22Rv1 (cell line): ENCODE measurements around the gene HECW1.

Experiments
- ZFX ChIP-seq: fragments of 450-650 bp; IDR thresholded peaks from 2 replicates; pipeline ENCODE4 v1.6.1; 2017; ENCODE audit warnings: antibody characterized with exemption, borderline replicate concordance
- TF ChIP-seq, protein P1 (sequence below): fragments of 450-650 bp; IDR thresholded peaks from 2 replicates; pipeline ENCODE4 v1.5.1; 2017; ENCODE audit warnings: mild to moderate bottlenecking

DNA sequence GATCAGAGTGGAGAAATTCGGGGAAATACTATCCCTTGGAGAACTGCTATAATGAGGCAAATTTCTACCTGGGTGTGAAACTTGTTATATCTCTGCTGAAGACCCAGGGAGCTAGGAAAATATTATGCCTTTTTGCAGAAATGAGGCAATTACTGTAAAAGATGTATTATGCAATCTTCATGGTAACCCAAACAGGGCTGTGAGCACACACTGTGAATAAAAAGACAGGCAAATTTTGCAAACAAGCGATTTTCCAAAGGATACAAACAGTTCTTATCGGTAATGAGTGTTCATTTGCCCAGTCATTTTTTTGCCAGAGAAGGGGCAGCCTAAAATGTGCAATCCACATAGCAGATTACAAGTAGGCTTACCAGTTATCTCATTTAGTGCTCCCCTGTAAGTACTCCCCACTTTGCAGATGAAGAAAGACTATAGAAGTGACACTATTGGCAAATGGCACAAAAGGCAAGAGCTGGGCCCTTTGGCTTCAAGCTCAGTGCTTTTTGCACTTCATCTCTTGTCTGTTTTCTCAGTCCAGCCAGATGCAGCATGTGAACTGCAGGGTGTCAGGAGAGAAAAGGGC is 205.8 kb downstream of the HECW1 start:
- TF ChIP-seq, protein P1, sequence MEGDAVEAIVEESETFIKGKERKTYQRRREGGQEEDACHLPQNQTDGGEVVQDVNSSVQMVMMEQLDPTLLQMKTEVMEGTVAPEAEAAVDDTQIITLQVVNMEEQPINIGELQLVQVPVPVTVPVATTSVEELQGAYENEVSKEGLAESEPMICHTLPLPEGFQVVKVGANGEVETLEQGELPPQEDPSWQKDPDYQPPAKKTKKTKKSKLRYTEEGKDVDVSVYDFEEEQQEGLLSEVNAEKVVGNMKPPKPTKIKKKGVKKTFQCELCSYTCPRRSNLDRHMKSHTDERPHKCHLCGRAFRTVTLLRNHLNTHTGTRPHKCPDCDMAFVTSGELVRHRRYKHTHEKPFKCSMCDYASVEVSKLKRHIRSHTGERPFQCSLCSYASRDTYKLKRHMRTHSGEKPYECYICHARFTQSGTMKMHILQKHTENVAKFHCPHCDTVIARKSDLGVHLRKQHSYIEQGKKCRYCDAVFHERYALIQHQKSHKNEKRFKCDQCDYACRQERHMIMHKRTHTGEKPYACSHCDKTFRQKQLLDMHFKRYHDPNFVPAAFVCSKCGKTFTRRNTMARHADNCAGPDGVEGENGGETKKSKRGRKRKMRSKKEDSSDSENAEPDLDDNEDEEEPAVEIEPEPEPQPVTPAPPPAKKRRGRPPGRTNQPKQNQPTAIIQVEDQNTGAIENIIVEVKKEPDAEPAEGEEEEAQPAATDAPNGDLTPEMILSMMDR: no peak
- no peak for TF ChIP-seq ZFX
